ENCODE data around the gene NIP7. TPM values are rescaled to one million over a fixed set of nuclear protein-coding genes. Genes with fewer than 3 reads are reported as not detected.
"Not testable (repeated sequence)": the region's sequence is repeated elsewhere in the genome, so short reads cannot be mapped to it uniquely, and the experiment has no call there.

Gene NIP7
- total RNA-seq, 2 experiments from 2014 or later: 35.3 to 36.0 TPM

DNA sequence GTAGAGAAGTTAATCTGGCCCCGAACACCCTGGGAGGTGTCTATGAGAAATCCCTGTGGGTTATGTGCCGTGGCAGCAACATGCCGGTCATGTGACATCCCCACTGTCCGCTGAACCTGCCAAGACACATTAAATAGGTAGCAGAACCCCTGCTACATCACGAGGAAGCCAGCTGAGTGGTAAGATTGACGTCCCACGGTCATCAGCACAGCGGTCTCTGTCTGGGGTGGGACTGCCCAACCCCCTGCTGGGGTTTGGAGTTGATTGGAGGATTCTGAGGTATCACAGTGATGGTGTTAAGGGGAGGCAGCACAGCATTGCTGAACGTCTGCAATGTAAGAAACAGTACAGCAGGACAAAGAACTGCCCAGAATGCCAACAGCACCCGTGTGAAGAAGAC is 10.0 kb downstream of the NIP7 start:
- no peak for DNase-seq
- no peaks in the 10 kb centered on the region for H3K9me3 Mint-ChIP-seq (ENCODE audit: insufficient read depth)
- H3K36me3 Mint-ChIP-seq (ENCODE audit: low read depth): peaks cover 21% of the 10 kb centered on the region
- ATAC-seq: no peak
- POLR2A ChIA-PET: no interaction called here
- no peaks in the 10 kb centered on the region for H3K4me1 Mint-ChIP-seq (ENCODE audit: low read depth)
- H3K27ac Mint-ChIP-seq: no peak overlapping the region
- H3K27me3 Mint-ChIP-seq (ENCODE audit: low read depth): no peaks in the 10 kb centered on the region
- CTCF ChIA-PET: interaction anchor here (1.4 kb wide), 1 partner anchor 9 kb away, joined by 3 read pairs; no protein-coding TSS in a partner anchor
- no peak overlapping the region for H3K4me3 Mint-ChIP-seq

DNA sequence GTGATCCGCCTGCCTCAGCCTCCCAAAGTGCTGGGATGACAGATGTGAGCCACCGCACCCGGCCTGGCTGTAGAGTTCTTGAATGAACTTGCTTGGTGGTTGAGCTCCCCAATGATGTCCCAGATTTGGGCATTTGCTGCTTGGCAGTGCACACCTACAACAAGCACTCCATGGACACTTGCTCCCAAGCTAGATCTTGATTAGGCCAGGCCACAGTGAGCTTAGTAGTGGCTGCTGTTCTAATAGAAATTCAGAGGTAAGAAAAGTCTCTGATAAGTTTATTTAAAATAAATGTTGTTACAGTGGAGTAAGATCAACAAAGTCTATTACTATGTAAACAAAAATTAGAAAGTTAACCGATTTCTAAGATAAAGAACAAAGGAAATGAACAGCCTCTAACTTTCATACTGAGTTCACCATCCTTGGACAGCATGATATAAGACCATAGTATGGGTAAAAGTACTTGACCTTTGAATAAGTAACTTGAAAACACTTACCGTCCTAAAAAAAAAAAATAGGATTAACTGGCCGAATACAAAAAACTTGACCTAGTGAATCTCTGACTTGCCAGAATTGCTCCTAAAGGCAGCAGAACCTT is 11.1 kb downstream of the NIP7 start:
- H3K27me3 Mint-ChIP-seq (ENCODE audit: low read depth): no peaks in the 10 kb centered on the region
- CTCF ChIA-PET: interaction anchor here (1.4 kb wide), 1 partner anchor 10 kb away, joined by 3 read pairs; no protein-coding TSS in a partner anchor
- peaks cover 27% of the 10 kb centered on the region for H3K36me3 Mint-ChIP-seq (ENCODE audit: low read depth)
- no peak for ATAC-seq
- no peak for DNase-seq
- no peaks in the 10 kb centered on the region for H3K9me3 Mint-ChIP-seq (ENCODE audit: insufficient read depth)
- POLR2A ChIA-PET: no interaction called here
- H3K4me3 Mint-ChIP-seq: no peak overlapping the region
- no peaks in the 10 kb centered on the region for H3K4me1 Mint-ChIP-seq (ENCODE audit: low read depth)
- H3K27ac Mint-ChIP-seq: no peak overlapping the region

DNA sequence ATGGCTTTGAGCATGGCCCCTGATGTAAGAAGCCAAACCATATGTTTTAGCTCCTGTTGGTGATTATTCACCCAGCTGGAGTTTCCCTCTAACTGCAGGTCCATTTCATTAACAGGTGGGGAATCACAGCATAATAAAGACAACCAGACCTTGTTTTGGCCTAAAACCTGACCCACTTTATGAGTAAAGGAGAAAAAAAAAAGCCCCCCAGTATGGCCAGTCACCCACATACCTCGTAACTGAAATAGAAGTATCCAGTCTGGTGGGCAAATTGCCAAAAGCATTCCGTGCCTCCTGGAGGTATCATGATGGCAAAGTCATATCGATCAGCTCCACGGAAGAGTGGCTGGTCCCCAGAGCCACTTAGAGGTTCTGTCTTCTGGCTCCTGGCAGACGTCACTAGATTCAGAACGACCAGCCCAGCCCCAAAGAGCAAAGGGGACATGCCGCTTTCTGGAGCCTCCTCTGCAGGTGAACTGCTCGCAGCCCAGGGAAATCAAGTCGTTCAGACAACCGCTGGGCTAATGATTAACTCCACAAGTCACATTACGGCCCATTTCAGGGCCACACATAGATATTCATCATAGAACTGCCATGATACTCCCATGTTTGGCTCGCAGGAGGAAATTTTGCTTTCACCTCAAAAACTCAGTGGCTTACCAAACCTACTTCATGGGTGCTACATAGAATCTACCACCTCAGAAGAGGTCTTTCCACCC is 11.9 kb downstream of the NIP7 start, which contains the start of gene TMED6:
Gene TMED6 (minus strand): TSS at position 478 of the 719 bp plus-strand sequence. CDS start 33 bp downstream, at position 445.
- H3K4me3 Mint-ChIP-seq: no peak within 1 kb of the TSS
- H3K4me1 Mint-ChIP-seq (ENCODE audit: low read depth): no peaks in the 10 kb centered on the region
- no peak for ATAC-seq
- peaks cover 34% of the 10 kb centered on the region for H3K36me3 Mint-ChIP-seq (ENCODE audit: low read depth)
- H3K9me3 Mint-ChIP-seq (ENCODE audit: insufficient read depth): no peaks in the 10 kb centered on the region
- ChIA-PET CTCF (no interaction called here), POLR2A (interaction anchor here (2.1 kb wide), 1 partner anchor 11 kb away, joined by 7 read pairs; the partner anchor contains the start of gene NIP7)
- no peak within 1 kb of the TSS for H3K27ac Mint-ChIP-seq
- no peak for DNase-seq
- no peaks in the 10 kb centered on the region for H3K27me3 Mint-ChIP-seq (ENCODE audit: low read depth)

DNA sequence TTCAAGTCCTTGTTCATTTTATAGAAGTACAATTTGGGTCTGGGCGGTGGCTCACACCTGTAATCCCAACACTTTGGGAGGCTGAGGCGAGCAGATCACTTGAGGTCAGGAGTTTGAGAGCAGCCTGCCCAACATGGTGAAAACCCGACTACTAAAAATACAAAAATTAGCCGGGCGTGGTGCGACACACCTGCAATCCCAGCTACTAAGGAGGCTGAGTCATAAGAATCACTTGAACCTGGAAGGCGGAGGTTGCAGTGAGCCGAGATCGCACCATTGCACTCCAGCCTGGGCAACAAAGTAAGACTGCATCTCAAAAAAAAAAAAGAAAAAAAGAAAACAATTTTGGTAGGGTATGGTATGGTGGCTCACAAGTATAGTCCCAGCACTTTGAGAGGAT is 20.5 kb downstream of the NIP7 start:
- H3K27ac Mint-ChIP-seq; DNase-seq; H3K4me1 Mint-ChIP-seq (ENCODE audit: low read depth); H3K27me3 Mint-ChIP-seq (ENCODE audit: low read depth); POLR2A ChIA-PET; H3K4me3 Mint-ChIP-seq; H3K9me3 Mint-ChIP-seq (ENCODE audit: insufficient read depth); ATAC-seq; CTCF ChIA-PET: not testable (repeated sequence)
- H3K36me3 Mint-ChIP-seq (ENCODE audit: low read depth): peaks cover 40% of the 10 kb centered on the region

DNA sequence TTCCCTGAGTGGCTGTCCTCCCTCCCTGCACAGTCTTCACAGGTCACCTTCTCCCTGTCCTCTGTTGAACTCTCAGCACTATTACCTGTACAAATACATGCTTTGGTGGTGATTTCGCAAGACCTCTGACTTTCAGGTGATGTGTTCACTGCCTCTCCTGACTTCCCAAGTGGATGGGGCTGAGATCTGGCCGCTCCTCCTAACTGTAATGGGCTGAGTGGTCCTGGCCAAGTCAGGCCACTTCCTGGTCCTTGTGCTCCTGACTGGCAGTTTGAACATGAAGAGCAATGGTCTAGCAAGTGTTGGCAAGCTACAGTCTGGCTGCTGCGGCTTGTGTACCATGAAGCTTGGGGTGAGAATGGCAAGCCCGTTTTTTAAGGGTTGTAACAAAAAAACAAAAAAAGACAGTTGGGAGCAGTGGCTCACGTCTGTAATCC is 23.7 kb downstream of the NIP7 start:
- DNase-seq (no peak), ATAC-seq (no peak)
- no peak overlapping the region for H3K27ac Mint-ChIP-seq
- ChIA-PET POLR2A (no interaction called here), CTCF (no interaction called here)
- no peaks in the 10 kb centered on the region for H3K4me1 Mint-ChIP-seq (ENCODE audit: low read depth)
- H3K36me3 Mint-ChIP-seq (ENCODE audit: low read depth): peaks cover 46% of the 10 kb centered on the region
- no peaks in the 10 kb centered on the region for H3K27me3 Mint-ChIP-seq (ENCODE audit: low read depth)
- H3K9me3 Mint-ChIP-seq (ENCODE audit: insufficient read depth): no peaks in the 10 kb centered on the region
- H3K4me3 Mint-ChIP-seq: no peak overlapping the region

DNA sequence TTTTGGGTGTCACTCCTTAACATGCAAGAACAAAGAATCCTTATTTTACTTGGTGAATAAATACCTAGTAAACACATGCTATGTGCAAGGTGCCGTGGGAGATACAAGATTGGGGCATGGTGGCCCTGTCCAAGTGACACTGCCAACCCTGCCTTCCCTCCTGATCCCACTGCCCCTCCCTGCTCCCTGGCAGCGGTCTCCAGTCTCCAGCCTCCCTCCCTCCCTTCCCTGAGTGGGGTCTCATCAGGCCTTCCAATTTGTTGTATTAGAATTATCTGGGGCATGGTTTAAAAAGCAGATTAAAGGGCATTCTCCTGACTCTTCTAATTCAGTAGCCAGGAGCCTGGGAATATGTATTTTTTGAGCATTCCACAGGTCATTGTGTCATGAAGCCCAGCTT is 24.5 kb downstream of the NIP7 start:
- Mint-ChIP-seq H3K4me3 (no peak overlapping the region), H3K9me3 (ENCODE audit: insufficient read depth) (no peaks in the 10 kb centered on the region), H3K27me3 (ENCODE audit: low read depth) (no peaks in the 10 kb centered on the region), H3K4me1 (ENCODE audit: low read depth) (no peaks in the 10 kb centered on the region), H3K27ac (no peak overlapping the region), H3K36me3 (ENCODE audit: low read depth) (peaks cover 52% of the 10 kb centered on the region)
- ChIA-PET POLR2A (interaction anchor here (0.7 kb wide), 1 partner anchor 296 kb away, joined by 3 read pairs; no protein-coding TSS in a partner anchor), CTCF (no interaction called here)
- no peak for DNase-seq
- no peak for ATAC-seq

DNA sequence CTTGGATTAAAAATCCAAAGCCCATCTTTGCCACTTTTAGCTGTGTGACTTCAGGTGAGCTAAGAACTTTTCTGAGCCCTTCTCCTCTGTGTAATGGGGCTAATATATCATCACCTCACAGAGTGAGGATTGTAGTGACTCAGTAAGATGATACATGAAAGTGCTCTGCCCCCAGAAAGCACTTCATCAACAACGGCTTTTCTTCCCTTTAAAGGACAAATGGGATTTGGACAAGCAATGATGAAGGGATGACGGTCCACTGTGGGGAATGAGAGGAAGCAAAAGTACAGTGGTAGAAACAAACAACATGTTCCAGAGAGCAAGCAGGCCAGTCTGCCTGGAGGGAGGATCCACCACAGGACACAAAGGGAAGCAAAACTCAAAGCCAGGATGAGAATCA is 26.3 kb downstream of the NIP7 start:
- no peak overlapping the region for H3K4me3 Mint-ChIP-seq
- peaks cover 4% of the 10 kb centered on the region for H3K4me1 Mint-ChIP-seq (ENCODE audit: low read depth)
- no peaks in the 10 kb centered on the region for H3K27me3 Mint-ChIP-seq (ENCODE audit: low read depth)
- H3K27ac Mint-ChIP-seq: no peak overlapping the region
- DNase-seq (no peak), ATAC-seq (no peak)
- H3K36me3 Mint-ChIP-seq (ENCODE audit: low read depth): peaks cover 63% of the 10 kb centered on the region
- ChIA-PET CTCF (no interaction called here), POLR2A (no interaction called here)
- H3K9me3 Mint-ChIP-seq (ENCODE audit: insufficient read depth): no peaks in the 10 kb centered on the region

DNA sequence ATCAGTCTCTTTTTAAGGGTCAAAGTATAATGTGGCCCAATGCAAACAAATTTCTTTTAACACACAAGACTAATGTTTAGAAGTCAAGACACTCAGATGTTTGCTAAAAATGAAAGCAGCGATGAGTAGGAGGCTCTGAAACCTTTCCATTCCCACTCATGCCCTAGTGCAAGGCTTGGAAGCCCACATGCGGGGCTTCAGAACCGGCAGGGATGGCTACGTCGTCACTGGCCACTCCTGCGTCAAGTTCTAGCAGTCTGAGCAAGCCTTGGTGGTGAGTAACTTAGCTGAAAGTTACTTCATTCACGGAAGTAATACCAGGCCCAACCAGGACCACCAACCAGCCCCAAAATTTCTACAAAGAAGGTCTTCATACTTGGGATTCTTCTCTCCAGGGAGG is 26.9 kb downstream of the NIP7 start:
- no peaks in the 10 kb centered on the region for H3K27me3 Mint-ChIP-seq (ENCODE audit: low read depth)
- H3K27ac Mint-ChIP-seq: no peak overlapping the region
- POLR2A ChIA-PET: no interaction called here
- H3K4me1 Mint-ChIP-seq (ENCODE audit: low read depth): peaks cover 5% of the 10 kb centered on the region
- no peaks in the 10 kb centered on the region for H3K9me3 Mint-ChIP-seq (ENCODE audit: insufficient read depth)
- no peak overlapping the region for H3K4me3 Mint-ChIP-seq
- no peak for ATAC-seq
- H3K36me3 Mint-ChIP-seq (ENCODE audit: low read depth): peaks cover 60% of the 10 kb centered on the region
- CTCF ChIA-PET: no interaction called here
- DNase-seq: no peak

DNA sequence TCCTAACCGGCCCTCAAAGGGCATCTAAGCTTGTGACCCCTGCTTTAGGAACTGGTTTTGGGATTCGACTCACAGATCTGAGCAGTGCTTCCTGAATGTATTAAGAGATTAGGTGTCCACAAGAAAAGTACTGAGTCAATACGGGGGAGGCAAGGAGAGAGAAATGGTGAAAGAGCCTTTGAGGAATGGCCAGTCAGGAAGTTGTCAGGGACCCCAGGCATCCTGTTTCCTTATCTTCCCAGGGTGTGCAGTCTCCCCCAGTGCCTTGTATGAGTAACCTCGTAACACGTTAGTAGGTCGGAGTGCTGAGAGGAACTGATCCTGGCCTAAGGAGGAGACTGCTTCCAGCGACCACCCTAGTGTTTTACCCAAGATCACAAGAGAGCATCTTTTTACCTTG is 28.4 kb downstream of the NIP7 start:
- POLR2A ChIA-PET: no interaction called here
- CTCF ChIA-PET: no interaction called here
- H3K27ac Mint-ChIP-seq: no peak overlapping the region

DNA sequence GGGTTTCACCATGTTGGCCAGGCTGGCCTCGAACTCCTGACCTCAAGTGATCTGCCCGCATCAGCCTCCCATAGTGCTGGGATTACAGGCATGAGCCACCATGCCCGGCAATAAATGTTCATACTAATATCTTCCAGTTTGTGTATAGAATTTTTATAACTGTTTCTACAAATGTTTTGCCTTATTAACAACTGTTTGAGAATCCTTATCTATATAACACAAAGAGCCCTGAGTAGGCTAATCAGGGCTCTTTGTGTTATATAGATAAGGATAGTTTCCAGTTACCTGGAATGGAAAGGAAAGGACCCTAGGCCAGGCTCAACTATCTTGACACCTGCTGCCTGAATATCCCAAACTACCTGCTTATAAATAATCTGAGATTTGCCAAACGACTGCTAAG is 29.3 kb downstream of the NIP7 start:
- ATAC-seq (no peak), DNase-seq (no peak)
- peaks cover 66% of the 10 kb centered on the region for H3K36me3 Mint-ChIP-seq (ENCODE audit: low read depth)
- no peak overlapping the region for H3K4me3 Mint-ChIP-seq
- H3K27me3 Mint-ChIP-seq (ENCODE audit: low read depth): no peaks in the 10 kb centered on the region
- peaks cover 15% of the 10 kb centered on the region for H3K4me1 Mint-ChIP-seq (ENCODE audit: low read depth)
- ChIA-PET POLR2A (no interaction called here), CTCF (no interaction called here)
- H3K9me3 Mint-ChIP-seq (ENCODE audit: insufficient read depth): no peaks in the 10 kb centered on the region
- H3K27ac Mint-ChIP-seq: no peak overlapping the region

More for the DNA sequence above, 28.4 kb downstream of the NIP7 start:
- Mint-ChIP-seq H3K36me3 (ENCODE audit: low read depth) (peaks cover 66% of the 10 kb centered on the region), H3K27me3 (ENCODE audit: low read depth) (no peaks in the 10 kb centered on the region), H3K9me3 (ENCODE audit: insufficient read depth) (no peaks in the 10 kb centered on the region), H3K4me3 (no peak overlapping the region), H3K4me1 (ENCODE audit: low read depth) (peaks cover 15% of the 10 kb centered on the region)
- ATAC-seq (no peak), DNase-seq (no peak)

DNA sequence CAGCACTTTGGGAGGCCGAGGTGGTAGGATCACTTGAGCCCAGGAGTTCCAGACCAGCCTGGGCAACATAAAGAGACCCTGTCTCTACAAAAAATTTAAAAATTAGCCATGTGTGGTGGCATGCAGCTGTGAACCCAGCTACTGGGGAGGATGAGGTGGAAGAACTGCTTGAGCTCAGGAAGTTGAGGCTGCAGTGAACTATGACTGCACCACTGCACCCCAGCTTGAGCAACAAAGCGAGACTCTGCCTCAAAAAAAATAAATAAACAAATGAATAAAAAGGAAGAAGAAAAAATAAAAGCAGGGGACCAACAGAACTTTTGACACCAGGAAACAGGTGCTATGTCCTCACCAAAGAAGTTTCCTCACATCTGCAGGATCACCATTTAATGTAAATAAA is 32.0 kb downstream of the NIP7 start:
- ATAC-seq: no peak
- ChIA-PET POLR2A (no interaction called here), CTCF (no interaction called here)
- H3K4me1 Mint-ChIP-seq (ENCODE audit: low read depth): peaks cover 15% of the 10 kb centered on the region
- DNase-seq: no peak
- no peaks in the 10 kb centered on the region for H3K27me3 Mint-ChIP-seq (ENCODE audit: low read depth)
- no peaks in the 10 kb centered on the region for H3K9me3 Mint-ChIP-seq (ENCODE audit: insufficient read depth)
- H3K36me3 Mint-ChIP-seq (ENCODE audit: low read depth): peaks cover 61% of the 10 kb centered on the region
- H3K27ac Mint-ChIP-seq: no peak overlapping the region
- H3K4me3 Mint-ChIP-seq: no peak overlapping the region

DNA sequence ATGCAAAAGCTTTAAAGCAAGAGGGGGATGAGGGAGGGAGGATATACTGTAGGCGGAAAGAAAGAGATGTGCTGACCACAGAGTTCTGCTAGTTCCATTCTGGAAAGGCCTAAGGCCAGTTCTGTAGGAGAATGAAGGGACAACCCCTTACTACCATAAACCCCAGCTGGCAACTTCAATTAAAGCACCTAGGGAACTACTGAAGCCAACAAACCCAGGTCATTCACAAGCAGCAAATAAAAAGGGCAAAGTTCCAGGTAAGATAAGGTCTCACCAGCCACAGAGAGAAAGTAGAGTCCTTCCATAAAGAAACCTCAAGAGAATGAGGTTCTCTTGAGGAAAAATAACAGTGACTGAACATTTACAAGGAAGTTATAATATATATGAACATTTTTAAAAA is 33.4 kb downstream of the NIP7 start:
- Mint-ChIP-seq H3K27ac (peak overlapping the region; percentile 13), H3K4me3 (no peak overlapping the region), H3K27me3 (ENCODE audit: low read depth) (no peaks in the 10 kb centered on the region), H3K9me3 (ENCODE audit: insufficient read depth) (no peaks in the 10 kb centered on the region), H3K4me1 (ENCODE audit: low read depth) (peaks cover 15% of the 10 kb centered on the region), H3K36me3 (ENCODE audit: low read depth) (peaks cover 54% of the 10 kb centered on the region)
- CTCF ChIA-PET: interaction anchor here (1.7 kb wide), 1 partner anchor 23 kb away, joined by 6 read pairs; no protein-coding TSS in a partner anchor
- POLR2A ChIA-PET: no interaction called here
- DNase-seq: no peak
- no peak for ATAC-seq

Data from activated CD8-positive, alpha-beta T cell treated with anti-CD3 and anti-CD28 coated beads, Interleukin-2, amount 10 ng/mL, durations not matched to agents 7 days and 5 days (primary cell).